MM.1S (cell line): Measurements from ENCODE around the gene SLC28A1.

Source experiments
- DNase-seq: peaks from one replicate; pipeline ENCODE4 v3.0.0-alpha.2; 2015
- H2AFZ ChIP-seq: fragments of 300-600 bp; sonication (generic); 2 replicates; pipeline ENCODE4 v1.6.0; 2016; ENCODE audit warnings: antibody characterized with exemption, low read length
- H3F3A ChIP-seq: fragments of 300-600 bp; sonication (generic); 2 replicates; pipeline ENCODE4 v1.6.1; 2016; ENCODE audit warnings: mild to moderate bottlenecking, antibody characterized with exemption, low read length, moderate library complexity, mixed read lengths; ENCODE audit not compliant: insufficient read depth
- H3K27ac ChIP-seq: fragments of 300-600 bp; sonication (generic); 2 replicates; pipeline ENCODE4 v1.5.1; 2016; ENCODE audit warnings: mild to moderate bottlenecking, low read length
- H3K27me3 ChIP-seq: fragments of 300-600 bp; sonication (generic); replicated peaks from 2 replicates; pipeline ENCODE4 v1.6.0; 2016; ENCODE audit warnings: low read length; ENCODE audit not compliant: insufficient read depth
- H3K36me3 ChIP-seq: fragments of 300-600 bp; sonication (generic); replicated peaks from 2 replicates; pipeline ENCODE4 v1.6.1; 2016; ENCODE audit warnings: mild to moderate bottlenecking, low read length, mixed read lengths; ENCODE audit not compliant: insufficient read depth
- H3K4me1 ChIP-seq: fragments of 300-600 bp; sonication (generic); 2 replicates; pipeline ENCODE4 v1.6.1; 2016; ENCODE audit warnings: low read length, mixed read lengths
- H3K4me2 ChIP-seq: fragments of 300-600 bp; sonication (generic); 2 replicates; pipeline ENCODE4 v1.6.0; 2016; ENCODE audit warnings: low read depth, low read length
- H3K4me3 ChIP-seq: fragments of 300-600 bp; sonication (generic); 2 replicates; pipeline ENCODE4 v1.5.1; 2016; ENCODE audit warnings: low read length, mixed read lengths
- H3K79me2 ChIP-seq: fragments of 300-600 bp; sonication (generic); 2 replicates; pipeline ENCODE4 v1.6.1; 2016; ENCODE audit warnings: mixed run types, low read length, mixed read lengths
- H3K9ac ChIP-seq: fragments of 300-600 bp; sonication (generic); 2 replicates; pipeline ENCODE4 v1.6.1; 2016; ENCODE audit warnings: low read length, mixed read lengths
- H3K9me2 ChIP-seq: fragments of 300-600 bp; sonication (generic); replicated peaks from 2 replicates; pipeline ENCODE4 v1.6.1; 2016; ENCODE audit warnings: mild to moderate bottlenecking, low read length, mixed read lengths; ENCODE audit not compliant: insufficient read depth
- H3K9me3 ChIP-seq: fragments of 300-600 bp; sonication (generic); replicated peaks from 2 replicates; pipeline ENCODE4 v1.6.1; 2016; ENCODE audit warnings: mild to moderate bottlenecking, low read length, mixed read lengths; ENCODE audit not compliant: insufficient read depth
- H4K20me1 ChIP-seq: fragments of 300-600 bp; sonication (generic); 2 replicates; pipeline ENCODE4 v1.6.1; 2016; ENCODE audit warnings: mild to moderate bottlenecking, low read length, moderate library complexity, mixed read lengths; ENCODE audit not compliant: insufficient read depth
- CTCF ChIP-seq: fragments of 300-600 bp; sonication (generic); IDR thresholded peaks from 2 replicates; pipeline ENCODE4 v1.5.1; 2016; ENCODE audit warnings: antibody characterized with exemption, low read length, mixed read lengths
- EZH2 ChIP-seq: fragments of 300-600 bp; sonication (generic); optimal IDR thresholded peaks from 2 replicates; pipeline ENCODE3; 2017; ENCODE audit warnings: low read depth, mild to moderate bottlenecking, antibody characterized with exemption, low read length, mixed read lengths
- EZH2phosphoT487 ChIP-seq: fragments of 300-600 bp; sonication (generic); IDR thresholded peaks from 2 replicates; pipeline ENCODE4 v1.6.1; 2018; ENCODE audit warnings: antibody characterized with exemption, low read length

The SLC28A1 gene

GRCh38 chr15:84988909-84989644 is 104.6 kb downstream of the SLC28A1 start:
- Histone ChIP-seq H3F3A (no peaks in the 10 kb centered on the region), H3K27me3 (no peaks in the 10 kb centered on the region), H3K9ac (no peak overlapping the region), H2AFZ (no peak overlapping the region), H3K4me1 (no peaks in the 10 kb centered on the region), H3K36me3 (no peaks in the 10 kb centered on the region), H3K79me2 (peaks cover 40% of the 10 kb centered on the region), H3K4me2 (no peak overlapping the region), H4K20me1 (no peaks in the 10 kb centered on the region), H3K4me3 (no peak overlapping the region), H3K9me3 (no peaks in the 10 kb centered on the region), H3K27ac (no peak overlapping the region), H3K9me2 (no peaks in the 10 kb centered on the region)
- TF ChIP-seq CTCF (no peak), EZH2 (no peak), EZH2phosphoT487 (no peak)
- DNase-seq: no peak

DNA sequence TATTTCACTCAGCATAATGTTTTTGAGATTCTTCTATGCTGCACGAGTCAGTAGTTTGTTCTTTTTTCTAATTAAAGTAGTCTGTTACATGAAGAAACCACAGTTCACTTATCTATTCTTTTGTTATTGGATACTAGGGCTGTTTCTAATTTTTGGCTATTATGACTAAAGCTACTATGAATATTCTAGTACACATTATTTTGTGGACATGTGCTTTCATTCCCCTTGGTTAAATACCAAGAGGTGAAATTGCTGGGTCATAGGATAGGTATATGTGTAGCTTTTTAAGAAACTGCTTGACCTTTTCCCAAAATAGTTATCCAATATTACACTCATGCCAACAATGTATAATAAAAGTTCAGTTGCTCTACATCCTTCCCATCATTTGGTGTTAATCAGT is 106.0 kb downstream of the SLC28A1 start:
- no peak overlapping the region for H3K4me2 ChIP-seq
- TF ChIP-seq CTCF: no peak
- no peak for TF ChIP-seq EZH2phosphoT487
- TF ChIP-seq EZH2: no peak
- H3K4me1 ChIP-seq: no peaks in the 10 kb centered on the region
- H4K20me1 ChIP-seq: no peaks in the 10 kb centered on the region
- peaks cover 37% of the 10 kb centered on the region for H3K79me2 ChIP-seq
- no peaks in the 10 kb centered on the region for H3K27me3 ChIP-seq
- H3K9me3 ChIP-seq: no peaks in the 10 kb centered on the region
- H3K27ac ChIP-seq: no peak overlapping the region
- no peaks in the 10 kb centered on the region for H3K36me3 ChIP-seq
- no peak overlapping the region for H2AFZ ChIP-seq
- no peaks in the 10 kb centered on the region for H3F3A ChIP-seq
- H3K9ac ChIP-seq: no peak overlapping the region
- no peak overlapping the region for H3K4me3 ChIP-seq
- no peak for DNase-seq
- H3K9me2 ChIP-seq: no peaks in the 10 kb centered on the region

DNA sequence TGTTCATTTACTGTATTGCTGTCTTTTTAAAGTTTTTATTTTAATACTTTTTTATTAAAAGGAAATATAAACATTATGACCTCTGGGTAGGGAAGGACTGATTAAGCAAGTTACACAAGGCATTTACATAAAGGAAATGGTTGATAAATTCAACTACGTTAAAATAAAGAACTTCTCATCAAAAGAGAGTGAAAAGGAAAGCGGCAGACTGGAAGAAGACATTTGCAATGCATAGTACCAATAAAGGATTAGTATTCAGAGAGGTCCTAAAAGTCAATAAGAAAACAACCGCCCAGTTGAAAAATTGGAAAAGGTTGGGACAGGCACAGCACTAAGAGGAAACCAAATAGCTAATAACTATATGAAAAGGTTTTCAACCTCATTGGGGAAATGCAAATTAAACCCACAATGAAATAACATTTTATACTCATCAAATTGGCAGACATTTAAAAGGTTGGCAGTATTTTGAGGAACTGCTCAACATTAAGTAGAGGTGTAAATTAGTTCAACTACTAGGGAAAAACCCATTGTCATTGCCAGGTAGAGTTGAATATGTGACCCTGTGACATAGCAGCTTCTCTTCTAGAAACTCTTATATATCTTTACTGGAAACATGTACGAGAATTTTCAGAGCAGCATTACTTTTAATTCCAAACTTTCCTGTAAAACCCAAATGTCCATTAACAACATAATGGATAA is 106.7 kb downstream of the SLC28A1 start:
- H3K4me2 ChIP-seq: no peak overlapping the region
- H3K9me3 ChIP-seq: no peaks in the 10 kb centered on the region
- no peak overlapping the region for H2AFZ ChIP-seq
- H3K9ac ChIP-seq: no peak overlapping the region
- no peak for DNase-seq
- no peak overlapping the region for H3K27ac ChIP-seq
- H3K4me1 ChIP-seq: no peaks in the 10 kb centered on the region
- TF ChIP-seq EZH2: no peak
- TF ChIP-seq EZH2phosphoT487: no peak
- TF ChIP-seq CTCF: no peak
- no peaks in the 10 kb centered on the region for H3F3A ChIP-seq
- no peak overlapping the region for H3K4me3 ChIP-seq
- H3K79me2 ChIP-seq: peaks cover 33% of the 10 kb centered on the region
- H3K9me2 ChIP-seq: no peaks in the 10 kb centered on the region
- no peaks in the 10 kb centered on the region for H4K20me1 ChIP-seq
- H3K27me3 ChIP-seq: no peaks in the 10 kb centered on the region
- H3K36me3 ChIP-seq: no peaks in the 10 kb centered on the region
